Tibial nerve (tissue), 4 donors: Measurements from ENCODE around the gene SNPH.

Experiments
- CTCF ChIP-seq, 5 experiments: fragments of 200-600 bp in 3 of 5; fragments of 450-650 bp in 2 of 5; sonication (generic) in 3 of 5; IDR thresholded peaks; one replicate each; pipeline ENCODE4 v1.5.1; 2016 to 2019; ENCODE audit warnings: antibody characterized with exemption in 5 of 5, mild to moderate bottlenecking in 3 of 5, moderate library complexity in 2 of 5
- EP300 ChIP-seq, 2 donors: sonication (generic); formaldehyde crosslinking; IDR thresholded peaks; one replicate each; pipeline ENCODE4 v1.6.1; 2017; ENCODE audit warnings: antibody characterized with exemption in 2 of 2, mild to moderate bottlenecking in 1 of 2
- POLR2A ChIP-seq, 2 donors: fragments of 450-650 bp; IDR thresholded peaks; one replicate each; pipeline ENCODE4 v1.6.1; 2017; ENCODE audit warnings: antibody characterized with exemption in 2 of 2, mild to moderate bottlenecking in 2 of 2, moderate library complexity in 2 of 2

- TF ChIP-seq CTCF (IDR thresholded peaks at IDR 0.05) (no peak), POLR2A (IDR thresholded peaks at IDR 0.05) (no peak), EP300 (IDR thresholded peaks at IDR 0.05) (no peak)
These were observed 18.4 kb upstream of the SNPH start for GRCh38 chr20:1247689-1248088.
